C1 segment of cervical spinal cord (tissue), 14 donors: Measurements from ENCODE around the gene UNC79.
"Not testable (repeated sequence)": the region's sequence is repeated elsewhere in the genome, so short reads cannot be mapped to it uniquely, and the experiment has no call there.

Source experiments
- DNase-seq, 14 donors: peaks; one replicate each; lab custom pipeline; 2025; lab: John Stamatoyannopoulos, UW

UNC79 gene

GRCh38 chr14:93430315-93431035, at the start of gene UNC79:
Gene UNC79, plus strand, starts transcription at chr14:93430939. Its CDS starts 91 bp downstream, at chr14:93431030.
- peak in 13 of 14 donors; percentile 4 to 91 (median 44) for DNase-seq

- no peak for DNase-seq
Measured at GRCh38 chr14:93381644-93382043, 49.1 kb upstream of the UNC79 start.

GRCh38 chr14:93384256-93384655, 46.5 kb upstream of the UNC79 start:
- DNase-seq = not testable (repeated sequence)

- no peak for DNase-seq
Measured at GRCh38 chr14:93395231-93395630, 35.5 kb upstream of the UNC79 start.

- DNase-seq = no peak
Measured at GRCh38 chr14:93396456-93396855, 34.3 kb upstream of the UNC79 start.

GRCh38 chr14:93398491-93398890, 32.2 kb upstream of the UNC79 start:
- no peak for DNase-seq

- no peak for DNase-seq
Measured at GRCh38 chr14:93402951-93403350, 27.8 kb upstream of the UNC79 start.

- no peak for DNase-seq
Measured at GRCh38 chr14:93410021-93410420, 20.7 kb upstream of the UNC79 start.

- DNase-seq = no peak
Measured at GRCh38 chr14:93410893-93411292, 19.8 kb upstream of the UNC79 start.

- not testable (repeated sequence) for DNase-seq
Measured at GRCh38 chr14:93425136-93425535, 5.6 kb upstream of the UNC79 start.

GRCh38 chr14:93426750-93427149, 4.0 kb upstream of the UNC79 start:
- no peak for DNase-seq

- DNase-seq = peak in 13 of 14 donors; percentile 20 to 91 (median 50)
Measured at GRCh38 chr14:93431036-93431670, 414 bp downstream of the UNC79 start.

- no peak for DNase-seq
Measured at GRCh38 chr14:93454224-93454623, 23.5 kb downstream of the UNC79 start.

GRCh38 chr14:93456356-93456755, 25.6 kb downstream of the UNC79 start:
- DNase-seq = peak in 1 of 14 donors; percentile 5

GRCh38 chr14:93458234-93458633, 27.5 kb downstream of the UNC79 start:
- no peak for DNase-seq

GRCh38 chr14:93462479-93462878, 31.7 kb downstream of the UNC79 start:
- DNase-seq = no peak

GRCh38 chr14:93464271-93464670, 33.5 kb downstream of the UNC79 start:
- DNase-seq = no peak

GRCh38 chr14:93475471-93475870, 44.7 kb downstream of the UNC79 start:
- DNase-seq = no peak

- no peak for DNase-seq
Measured at GRCh38 chr14:93476305-93476704, 45.6 kb downstream of the UNC79 start.

GRCh38 chr14:93479074-93479473, 48.3 kb downstream of the UNC79 start:
- DNase-seq = not testable (repeated sequence)

GRCh38 chr14:93480867-93481266, 50.1 kb downstream of the UNC79 start:
- DNase-seq = no peak

GRCh38 chr14:93481758-93482157, 51.0 kb downstream of the UNC79 start:
- DNase-seq = no peak

- DNase-seq = no peak
Measured at GRCh38 chr14:93490001-93490400, 59.3 kb downstream of the UNC79 start.
